ENCODE measurements around the gene PPP6R3.

GRCh38 chr11:68436985-68437926 lies 23.3 kb upstream of the PPP6R3 start:
- TF ChIP-seq CTCF (IDR thresholded peaks at IDR 0.05) = no peak
- no peak for TF ChIP-seq POLR2A (IDR thresholded peaks at IDR 0.05)

All from uterus (tissue), 2 donors.